Liver (tissue), 9 donors: Measurements from ENCODE around the gene MGAT5. TPM values are rescaled to one million over a fixed set of nuclear protein-coding genes. Genes with fewer than 3 reads are reported as not detected.
A peak's percentile ranks its signal among the peaks of the same experiment; 100 is the strongest.

Experiments
- DNase-seq: peaks from one replicate; pipeline ENCODE4 v3.0.0-alpha.2; 2017; ENCODE audit warnings: low spot score
- H3K27ac ChIP-seq, 2 donors: one replicate each; pipeline ENCODE4 v1.7.0; 2013; ENCODE audit warnings: inconsistent platforms in 2 of 2, low read length in 2 of 2, control low read depth in 1 of 2, low read depth in 1 of 2, mild to moderate bottlenecking in 1 of 2
- H3K27me3 ChIP-seq, 4 donors: one replicate each; pipeline versions ENCODE4 v1.6.1 to v1.7.0; 2013; ENCODE audit warnings: low read length in 3 of 4, inconsistent platforms in 1 of 4, mild to moderate bottlenecking in 1 of 4, moderate library complexity in 1 of 4; ENCODE audit not compliant: control insufficient read depth in 4 of 4, insufficient read depth in 4 of 4
- H3K36me3 ChIP-seq, 4 donors: one replicate each; pipeline versions ENCODE4 v1.6.1 to v1.7.0; 2013; ENCODE audit warnings: low read length in 3 of 4, mild to moderate bottlenecking in 3 of 4, low read depth in 1 of 4, moderate library complexity in 1 of 4; ENCODE audit not compliant: control insufficient read depth in 4 of 4, insufficient read depth in 3 of 4
- H3K4me1 ChIP-seq, 4 donors: one replicate each; pipeline versions ENCODE4 v1.6.1 to v1.7.0; 2013; ENCODE audit warnings: low read length in 3 of 4, mild to moderate bottlenecking in 3 of 4, moderate library complexity in 1 of 4; ENCODE audit not compliant: control insufficient read depth in 4 of 4, insufficient read depth in 4 of 4
- H3K4me3 ChIP-seq, 3 donors: one replicate each; pipeline versions ENCODE4 v1.6.1 to v1.7.0; 2013; ENCODE audit warnings: low read length in 3 of 3, control low read depth in 1 of 3, low read depth in 1 of 3, mild to moderate bottlenecking in 1 of 3
- H3K9ac ChIP-seq, 2 donors: one replicate each; pipeline ENCODE4 v1.7.0; 2013; ENCODE audit warnings: low read length in 2 of 2, mild to moderate bottlenecking in 2 of 2, moderate library complexity in 2 of 2, control low read depth in 1 of 2, low read depth in 1 of 2
- H3K9me3 ChIP-seq, 4 donors: one replicate each; pipeline versions ENCODE4 v1.6.1 to v1.7.0; 2013; ENCODE audit warnings: low read length in 3 of 4; ENCODE audit not compliant: control insufficient read depth in 4 of 4
- ATF3 ChIP-seq: IDR thresholded peaks from 2 replicates; pipeline ENCODE4 v1.6.1; 2016; ENCODE audit warnings: antibody characterized with exemption
- CTCF ChIP-seq: fragments of 150-350 bp; IDR thresholded peaks from 2 replicates; pipeline ENCODE4 v1.5.1; 2017; ENCODE audit warnings: improper control_type of control experiment, low read depth, low read length; ENCODE audit not compliant: missing input control
- EGR1 ChIP-seq, 2 donors: IDR thresholded peaks; 2 replicates each; pipeline ENCODE4 v1.6.1; 2016 to 2018; ENCODE audit warnings: antibody characterized with exemption in 2 of 2, low read depth in 2 of 2
- FOXA1 ChIP-seq: IDR thresholded peaks from 2 replicates; pipeline ENCODE4 v1.6.1; 2016; ENCODE audit warnings: antibody characterized with exemption
- FOXA2 ChIP-seq: IDR thresholded peaks from 2 replicates; pipeline ENCODE4 v1.6.1; 2016; ENCODE audit warnings: antibody characterized with exemption
- GABPA ChIP-seq, 2 donors: IDR thresholded peaks in 1 of 2; conservative IDR thresholded peaks in 1 of 2; 2 replicates each; pipeline ENCODE4 v1.6.1; 2016; ENCODE audit warnings: antibody characterized with exemption in 2 of 2, mild to moderate bottlenecking in 1 of 2, moderate library complexity in 1 of 2
- HNF4A ChIP-seq, 2 donors: conservative IDR thresholded peaks; 2 replicates each; pipeline ENCODE4 v1.6.1; 2016; ENCODE audit warnings: antibody characterized with exemption in 2 of 2, mild to moderate bottlenecking in 2 of 2
- HNF4G ChIP-seq: IDR thresholded peaks from 2 replicates; pipeline ENCODE4 v1.6.1; 2016; ENCODE audit warnings: antibody characterized with exemption
- JUND ChIP-seq, 2 donors: IDR thresholded peaks; 2 replicates each; pipeline ENCODE4 v1.6.1; 2016; ENCODE audit warnings: antibody characterized with exemption in 2 of 2
- MAX ChIP-seq: IDR thresholded peaks from 2 replicates; pipeline ENCODE4 v1.6.1; 2016; ENCODE audit warnings: antibody characterized with exemption
- NR2F2 ChIP-seq: IDR thresholded peaks from 2 replicates; pipeline ENCODE4 v1.6.1; 2016; ENCODE audit warnings: antibody characterized with exemption
- RAD21 ChIP-seq, 2 donors: IDR thresholded peaks; 2 replicates each; pipeline ENCODE4 v1.6.1; 2016; ENCODE audit warnings: antibody characterized with exemption in 2 of 2, mild to moderate bottlenecking in 2 of 2
- REST ChIP-seq: IDR thresholded peaks from 2 replicates; pipeline ENCODE4 v1.6.1; 2016; ENCODE audit warnings: antibody characterized with exemption, mild to moderate bottlenecking
- RXRA ChIP-seq, 2 donors: IDR thresholded peaks; 2 replicates each; pipeline ENCODE4 v1.6.1; 2017 to 2018; ENCODE audit warnings: antibody characterized with exemption in 2 of 2, mild to moderate bottlenecking in 1 of 2
- SP1 ChIP-seq: IDR thresholded peaks from 2 replicates; pipeline ENCODE4 v1.6.1; 2018; ENCODE audit warnings: antibody characterized with exemption, mild to moderate bottlenecking
- TAF1 ChIP-seq: conservative IDR thresholded peaks from 2 replicates; pipeline ENCODE4 v1.6.1; 2016; ENCODE audit warnings: antibody characterized with exemption, mild to moderate bottlenecking
- YY1 ChIP-seq: IDR thresholded peaks from 2 replicates; pipeline ENCODE4 v1.6.1; 2016; ENCODE audit warnings: antibody characterized with exemption, mild to moderate bottlenecking
- ZBTB33 ChIP-seq: IDR thresholded peaks from 2 replicates; pipeline ENCODE4 v1.6.1; 2016; ENCODE audit warnings: antibody characterized with exemption
- WGBS: extraction: QIAGEN DNeasy Blood & Tissue Kit; methylation state at CpG from one replicate; pipeline ENCODE4 v1.1.7; 2013; 5-methylcytosine and 5-hydroxymethylcytosine counted together
- polyA plus RNA-seq, 2 donors: library from polyadenylated mRNA; stranded (reverse) in 1 of 2; unstranded in 1 of 2; fragments of 200-250 nt in 1 of 2; fragments of >200 nt in 1 of 2; fragmentation: Nextera tagmentation in 1 of 2; extraction: Ambion mirVana in 1 of 2; gene quantifications; one replicate each; pipeline versions ENCODE4 v1.2.1 to v1.2.3, GENCODE V29; 2013 to 2015
- total RNA-seq, 2 donors: library from RNA; depleted of rRNA; stranded (reverse); fragments of >200 nt; gene quantifications; one replicate each; pipeline ENCODE4 v1.2.3, GENCODE V29; 2014
- donor health status: healthy.
- donor health status: healthy.
- donor health status: healthy.
- donor health status: healthy.
- donor health status: healthy.

Gene MGAT5
- total and polyA plus RNA-seq, 4 donors, result 1.8 to 12.7 (median 5.6) TPM

- WGBS, result 68% methylated on average over 6 of the region's 6 CpGs
Observed at GRCh38 chr2:134433979-134434378, 180.1 kb downstream of the MGAT5 start.

More at GRCh38 chr2:134433979-134434378, 180.1 kb downstream of the MGAT5 start:
- TF ChIP-seq JUND (IDR thresholded peaks at IDR 0.05), result no peak
- no peak for TF ChIP-seq RAD21 (IDR thresholded peaks at IDR 0.05)
- TF ChIP-seq ZBTB33, result no peak
- no peak for TF ChIP-seq ATF3
- no peak for TF ChIP-seq RXRA (IDR thresholded peaks at IDR 0.05)
- TF ChIP-seq FOXA1, result no peak
- TF ChIP-seq CTCF, result no peak
- TF ChIP-seq MAX, result no peak
- TF ChIP-seq FOXA2, result no peak
- TF ChIP-seq GABPA (IDR thresholded peaks at IDR 0.05 in 1 of 2, conservative IDR thresholded peaks at IDR 0.05 in 1 of 2), result no peak
- TF ChIP-seq NR2F2, result no peak
- TF ChIP-seq HNF4A (conservative IDR thresholded peaks at IDR 0.05), result no peak
- no peak for TF ChIP-seq HNF4G
- no peak for TF ChIP-seq REST
- TF ChIP-seq SP1, result no peak
- no peak for TF ChIP-seq EGR1 (IDR thresholded peaks at IDR 0.05; ENCODE audit: low read depth in 2 of 2)
- TF ChIP-seq YY1, result no peak
- no peak for TF ChIP-seq TAF1
- Histone ChIP-seq H3K4me3 (no peak overlapping the region), H3K27ac (peak overlapping the region; percentile 86 to 88), H3K9ac (no peak overlapping the region), H3K4me1 (peaks cover 6 to 35% (median 32%) of the 10 kb centered on the region in 4 donors), H3K27me3 (no peaks in the 10 kb centered on the region), H3K9me3 (no peaks in the 10 kb centered on the region), H3K36me3 (peaks cover 0 to 2% (median under 1%) of the 10 kb centered on the region in 4 donors)
- no peak for DNase-seq
